OCI-M2 (cell line): ENCODE measurements around the gene USP7.
"Not testable (repeated sequence)": the region's sequence is repeated elsewhere in the genome, so short reads cannot be mapped to it uniquely, and the experiment has no call there.

Experiments used
- DNase-seq: peaks from one replicate; lab custom pipeline; 2025; ENCODE audit not compliant: unreplicated experiment; lab: John Stamatoyannopoulos, UW

The USP7 gene

DNA sequence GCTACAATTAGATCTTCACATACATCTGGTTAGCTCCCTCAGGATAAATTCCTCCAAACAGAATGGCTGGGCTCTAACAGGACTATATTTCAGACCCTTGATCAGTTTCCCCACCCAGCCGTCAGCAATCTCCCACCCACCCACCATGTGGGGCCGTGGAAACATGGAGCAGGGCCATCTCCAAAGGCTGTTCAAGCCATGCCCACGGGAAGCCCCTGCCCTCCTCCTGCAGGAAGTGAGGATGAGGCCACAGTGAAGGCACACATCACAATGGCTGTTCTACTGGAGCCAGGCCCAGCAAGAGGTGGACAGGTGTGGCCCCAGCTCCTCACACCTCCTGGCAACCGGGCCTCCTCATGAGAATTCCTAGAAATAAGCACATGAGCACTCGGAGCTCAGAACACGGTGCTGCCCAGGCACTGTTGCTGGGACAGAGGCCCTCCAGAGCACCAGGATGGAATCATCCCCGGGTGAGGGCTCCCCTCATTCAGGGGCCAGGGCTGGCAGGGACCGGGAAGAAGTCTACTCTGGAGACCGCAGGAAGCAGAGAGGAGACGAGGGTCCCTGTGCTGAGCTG lies 81.6 kb downstream of the USP7 start, which contains the start of gene LITAFD:
TSS of gene LITAFD (plus strand) at position 311 of the 577 bp plus-strand sequence. CDS start 2,005 bp downstream, outside the sequence.
- no peak for DNase-seq

GRCh38 chr16:8880839-8881510 lies 82.7 kb downstream of the USP7 start:
- no peak for DNase-seq

DNA sequence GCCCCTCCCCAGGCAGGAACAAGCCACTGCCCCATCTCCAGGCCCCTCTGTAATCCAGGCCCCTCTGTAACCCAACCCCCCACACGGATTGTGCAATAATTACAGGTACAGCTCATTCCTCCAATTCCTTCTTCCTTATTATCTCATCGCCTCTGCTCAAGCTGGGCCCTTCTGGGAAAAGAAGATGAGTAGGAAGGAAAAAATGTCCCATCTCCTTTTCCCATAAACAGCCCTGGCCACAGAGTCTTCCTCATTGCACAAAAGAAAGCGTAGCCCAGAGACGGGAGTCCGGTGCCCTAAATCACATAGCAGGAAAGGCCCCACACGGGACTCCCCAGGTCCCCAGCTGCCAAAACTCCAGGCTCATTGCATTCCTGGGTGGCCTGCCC lies 85.2 kb downstream of the USP7 start:
- no peak for DNase-seq

DNA sequence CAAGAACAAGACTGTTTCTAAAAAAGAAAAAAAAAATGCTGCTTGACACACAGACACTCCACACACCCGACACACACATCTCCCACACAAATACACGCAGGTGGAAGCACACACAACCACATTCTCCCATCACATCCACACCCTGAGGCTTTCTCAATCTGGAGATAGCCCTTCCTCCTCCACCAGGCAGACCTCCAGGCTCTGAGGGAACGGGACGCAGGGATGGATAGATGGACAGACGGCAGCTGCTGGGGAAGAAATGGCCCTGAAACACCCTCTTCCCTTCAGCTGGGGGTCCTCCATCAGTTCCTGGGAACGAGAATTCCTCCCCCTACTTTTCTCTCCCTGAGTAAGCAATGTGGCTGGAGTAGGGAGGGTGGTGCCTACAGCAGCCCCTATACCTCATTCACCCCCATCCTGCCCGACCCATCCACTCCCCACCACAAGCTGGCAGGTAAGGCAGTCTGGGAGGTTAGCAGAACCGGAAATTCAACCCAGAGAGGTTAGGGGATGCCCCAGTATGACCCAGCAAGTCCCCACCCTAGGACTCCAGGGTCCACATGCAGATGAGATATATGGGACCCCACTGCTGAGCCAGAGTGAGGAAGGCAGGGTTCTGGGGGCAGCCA lies 85.7 kb downstream of the USP7 start:
- no peak for DNase-seq

DNA sequence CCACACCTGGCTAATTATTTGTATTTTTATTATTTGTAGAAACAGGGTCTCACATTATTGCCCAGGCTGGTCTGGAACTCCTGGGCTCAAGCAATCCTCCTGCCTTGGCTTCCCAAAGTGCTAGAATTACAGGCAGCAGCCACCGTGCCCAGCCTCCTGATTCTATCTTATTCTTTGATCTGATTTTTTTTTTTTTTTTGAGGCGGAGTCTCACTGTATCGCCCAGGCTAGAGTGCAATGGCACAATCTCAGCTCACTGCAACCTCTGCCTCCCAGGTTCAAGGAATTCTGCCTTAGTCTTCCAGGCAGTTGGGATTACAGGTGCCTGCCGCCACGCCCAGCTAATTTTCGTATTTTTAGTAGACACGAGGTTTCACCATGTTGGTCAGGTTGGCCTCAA lies 88.4 kb downstream of the USP7 start:
- not testable (repeated sequence) for DNase-seq

GRCh38 chr16:8874388-8874787 lies 89.3 kb downstream of the USP7 start:
- no peak for DNase-seq

GRCh38 chr16:8873866-8874195 lies 89.9 kb downstream of the USP7 start:
- not testable (repeated sequence) for DNase-seq

DNA sequence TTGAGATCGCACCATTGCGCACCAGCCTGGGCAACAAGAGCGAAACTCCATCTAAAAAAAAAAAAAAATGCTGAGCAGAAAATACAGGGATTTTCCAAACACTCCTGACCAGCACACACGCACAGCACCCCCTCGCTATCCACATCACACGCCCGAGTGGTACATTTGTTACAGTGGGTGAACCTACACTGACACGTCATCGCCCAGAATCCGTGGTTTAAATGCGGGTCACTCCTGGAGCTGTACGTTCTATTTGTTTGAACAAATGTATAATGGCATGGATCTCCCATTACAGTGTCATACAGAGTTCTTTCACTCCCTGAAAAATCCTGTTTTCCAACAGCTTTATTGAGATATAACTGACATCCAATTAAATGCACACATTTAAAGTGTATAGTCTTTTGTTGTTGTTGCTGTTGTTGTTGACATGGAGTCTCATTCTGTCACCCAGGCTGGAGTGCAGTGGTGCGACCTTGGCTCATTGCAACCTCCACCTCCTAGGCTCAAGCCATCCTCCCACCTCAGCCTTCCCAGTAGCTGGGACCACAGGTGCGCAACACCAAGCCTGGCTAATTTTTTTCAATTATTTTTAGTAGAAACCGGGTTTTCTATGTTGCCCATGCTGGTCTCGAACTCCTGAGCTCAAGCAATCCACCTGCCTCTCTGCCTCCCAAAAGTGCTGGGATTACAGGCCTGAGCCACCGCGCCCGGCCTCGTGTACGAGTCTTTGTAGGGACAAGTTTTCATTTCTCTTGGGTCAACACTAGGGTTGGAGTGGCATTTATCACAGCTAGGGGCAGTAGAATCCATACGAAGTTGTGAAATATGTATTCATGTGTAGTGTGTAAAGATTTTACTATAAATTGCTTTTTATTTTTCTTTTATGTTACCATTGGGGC lies 90.5 kb downstream of the USP7 start:
- no peak for DNase-seq

- DNase-seq = no peak
Measured at GRCh38 chr16:8872071-8872470, 91.6 kb downstream of the USP7 start.

DNA sequence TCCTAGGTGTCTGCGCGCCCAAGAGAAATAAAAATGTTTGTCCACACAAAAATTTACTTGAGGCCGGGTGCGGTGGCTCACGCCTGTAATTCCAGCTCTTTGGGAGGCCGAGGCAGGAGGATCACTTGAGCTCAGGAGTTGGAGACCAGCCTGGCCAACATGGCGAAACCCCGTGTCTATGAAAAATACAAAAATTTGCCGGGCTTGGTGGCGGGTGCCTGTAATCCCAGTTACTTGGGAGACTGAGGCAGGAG lies 93.8 kb downstream of the USP7 start:
- not testable (repeated sequence) for DNase-seq

- no peak for DNase-seq
Measured at GRCh38 chr16:8869212-8869987, 94.3 kb downstream of the USP7 start.

DNA sequence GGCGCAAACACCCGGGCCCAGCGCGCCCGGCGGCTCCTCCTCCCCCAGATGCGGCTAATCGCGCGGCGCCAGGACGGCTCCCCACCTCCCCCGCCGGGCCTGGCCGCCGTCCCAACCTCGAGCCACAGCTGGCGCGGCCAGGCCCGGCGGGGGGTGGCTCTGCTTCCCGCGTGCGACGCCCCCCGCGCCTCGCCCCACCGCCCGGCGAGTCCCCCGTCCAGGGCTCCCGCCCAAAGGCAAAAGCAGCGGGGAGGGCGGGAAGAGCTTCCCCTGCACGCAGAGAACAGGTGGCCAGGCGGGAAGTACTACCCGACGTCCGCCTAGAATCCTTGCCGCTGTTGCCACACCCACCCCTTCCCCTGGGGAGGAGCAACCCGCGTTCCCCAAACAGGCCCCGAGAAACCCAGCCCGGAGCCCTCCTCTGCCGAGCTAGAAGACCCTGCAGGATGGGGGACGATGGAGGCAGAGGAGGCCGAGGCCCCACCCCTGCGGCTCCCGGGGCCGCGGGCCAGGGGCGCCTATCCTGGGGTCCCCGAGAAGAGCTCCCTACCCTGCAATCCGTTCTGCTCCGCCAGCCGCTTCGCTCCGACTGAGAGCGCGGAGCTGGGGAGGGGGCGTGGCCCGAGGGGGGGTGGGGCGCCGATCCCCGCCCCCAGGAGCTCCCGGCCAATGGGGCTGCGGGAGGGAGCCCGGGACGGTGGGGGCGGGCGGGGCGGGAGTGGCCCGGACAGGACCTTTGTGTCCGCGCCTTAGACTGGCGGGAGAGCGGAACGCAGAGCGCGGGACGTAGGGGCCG lies 95.1 kb downstream of the USP7 start, which contains the start of gene CARHSP1:
TSS of gene CARHSP1 (minus strand) at position 591 of the 796 bp plus-strand sequence. CDS start 9,678 bp downstream, outside the sequence.
- peak; percentile 55 for DNase-seq

DNA sequence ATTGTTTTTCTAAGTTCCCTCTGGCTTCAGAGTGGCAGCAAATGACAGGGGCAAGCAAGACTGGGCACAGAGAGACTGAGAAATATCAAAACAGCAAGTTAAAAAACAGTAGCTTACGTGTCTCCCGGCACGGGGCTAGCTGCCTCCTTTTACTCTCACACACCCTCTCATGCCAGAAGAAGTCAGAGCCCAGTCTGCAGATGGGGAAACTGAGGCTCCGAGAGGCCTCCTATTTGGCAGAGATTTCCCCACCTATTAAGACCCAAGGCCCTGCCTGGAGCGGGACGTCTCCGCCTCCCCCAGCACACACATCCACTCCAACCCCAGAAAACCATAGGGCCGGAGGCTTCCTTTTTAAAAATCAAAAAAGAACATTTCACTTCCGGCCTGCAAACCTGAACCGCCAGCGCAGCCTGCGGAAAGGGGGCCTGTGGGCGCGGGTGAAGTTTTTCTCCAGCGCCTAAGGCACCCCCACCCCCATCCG lies 95.7 kb downstream of the USP7 start:
- no peak for DNase-seq

GRCh38 chr16:8867216-8867931 lies 96.3 kb downstream of the USP7 start:
- no peak for DNase-seq

DNA sequence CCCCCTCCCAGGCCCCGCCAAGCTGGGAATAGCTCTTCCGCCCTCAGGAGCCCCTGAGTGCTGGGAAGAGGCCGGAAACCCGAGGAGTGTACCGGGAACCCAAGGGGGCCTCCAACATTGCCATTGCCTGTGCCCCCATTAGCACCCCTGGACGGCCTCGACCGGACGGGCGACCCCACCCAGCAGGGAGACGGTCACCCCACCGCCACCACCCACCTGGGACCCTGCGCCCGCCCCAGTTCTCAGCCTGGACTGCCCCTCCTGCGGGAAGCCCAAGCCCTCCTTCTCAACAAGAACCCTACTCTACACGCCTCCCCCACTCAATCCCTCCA lies 96.9 kb downstream of the USP7 start:
- no peak for DNase-seq

GRCh38 chr16:8866118-8866883 lies 97.4 kb downstream of the USP7 start:
- no peak for DNase-seq

GRCh38 chr16:8865145-8865882 lies 98.4 kb downstream of the USP7 start:
- no peak for DNase-seq

DNA sequence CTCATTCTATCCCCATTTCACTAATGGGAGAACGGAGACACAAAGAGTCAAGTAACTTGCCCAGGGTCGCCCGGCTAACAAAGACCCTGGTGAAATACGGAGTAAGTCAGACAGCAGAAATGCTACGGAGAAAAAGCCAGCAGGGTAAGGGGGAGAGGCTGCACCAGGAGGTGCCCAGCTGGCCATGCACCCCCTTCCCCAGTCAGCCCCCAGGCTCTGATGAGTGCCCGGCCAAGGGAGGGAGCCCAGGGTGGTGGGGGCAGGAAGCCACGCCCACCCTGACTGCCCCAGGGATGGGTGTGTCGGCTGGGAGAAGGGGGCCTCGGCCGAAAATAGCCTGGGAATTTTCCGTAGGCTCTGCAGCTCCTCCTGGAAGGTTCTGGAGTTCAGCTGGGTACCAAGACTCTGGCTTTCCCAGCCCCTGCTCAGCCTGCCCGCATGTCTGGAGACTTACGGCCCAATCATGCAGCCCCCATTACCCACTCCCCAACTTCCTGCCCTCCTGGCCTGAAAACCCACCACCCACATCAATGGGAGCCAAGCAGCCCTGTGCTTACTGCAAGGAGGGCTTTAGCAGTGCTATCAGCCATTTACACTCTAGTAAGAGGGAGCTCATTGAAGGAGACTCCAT lies 99.1 kb downstream of the USP7 start:
- DNase-seq = no peak
